ENCODE data around the gene PDLIM5. TPM values are rescaled to one million over a fixed set of nuclear protein-coding genes. Genes with fewer than 3 reads are reported as not detected.

The PDLIM5 gene
- total RNA-seq, 1 experiment from 2014 or later, result 58.0 TPM

GRCh38 chr4:94701631-94702300 is 250.0 kb downstream of the PDLIM5 start:
- Histone ChIP-seq H3K4me2 (ENCODE audit: insufficient read depth, insufficient read length, low read length) (no peak overlapping the region), H3K4me1 (ENCODE audit: insufficient read depth, low read length) (no peaks in the 10 kb centered on the region), H3K18ac (ENCODE audit: insufficient read length, low read depth, low read length) (no peak overlapping the region), H3K14ac (ENCODE audit: insufficient read depth, low read length) (no peak overlapping the region), H2AFZ (ENCODE audit: low read length) (no peak overlapping the region), H3K79me2 (ENCODE audit: insufficient read depth, low read length) (no peaks in the 10 kb centered on the region), H4K20me1 (ENCODE audit: control insufficient read depth, insufficient read depth, insufficient read length) (no peaks in the 10 kb centered on the region), H2BK12ac (ENCODE audit: insufficient read length, low read depth, low read length) (no peak overlapping the region), H3K23me2 (ENCODE audit: insufficient read length, low read depth, low read length, poor library complexity, severe bottlenecking) (no peaks in the 10 kb centered on the region), H3K23ac (ENCODE audit: insufficient read length, low read depth, low read length) (no peak overlapping the region), H4K91ac (ENCODE audit: insufficient read length, low read depth, low read length) (no peak overlapping the region), H3K9ac (ENCODE audit: extremely low read depth, insufficient read length, low read length) (no peak overlapping the region), H2BK5ac (ENCODE audit: insufficient read length, low read length) (no peak overlapping the region), H3K79me1 (ENCODE audit: insufficient read depth, low read depth, low read length, poor library complexity, severe bottlenecking) (no peaks in the 10 kb centered on the region), H3K27me3 (ENCODE audit: insufficient read depth, low read length) (no peaks in the 10 kb centered on the region), H4K8ac (replicated peaks; ENCODE audit: insufficient read length, low read depth, low read length) (no peak overlapping the region), H3K9me3 (ENCODE audit: control insufficient read depth, low read depth, low read length) (no peaks in the 10 kb centered on the region), H4K5ac (ENCODE audit: insufficient read length, low read depth, low read length) (no peak overlapping the region), H3T11ph (ENCODE audit: low read length) (no peak overlapping the region), H2BK120ac (ENCODE audit: low read depth, low read length, poor library complexity, severe bottlenecking) (no peak overlapping the region), H2BK15ac (ENCODE audit: low read depth, low read length) (no peak overlapping the region), H3K56ac (ENCODE audit: insufficient read length, low read depth, low read length) (no peak overlapping the region), H3K4ac (ENCODE audit: low read depth, low read length) (no peak overlapping the region), H2AK5ac (ENCODE audit: insufficient read length, low read length) (no peak overlapping the region), H2BK20ac (ENCODE audit: low read depth, low read length, poor library complexity, severe bottlenecking) (no peak overlapping the region), H3K27ac (ENCODE audit: insufficient read length, low read depth, low read length) (no peak overlapping the region)
- no peak for DNase-seq
- Mint-ChIP-seq H3K9me3 (no peaks in the 10 kb centered on the region), H3K4me1 (no peaks in the 10 kb centered on the region), H3K4me3 (no peak overlapping the region), H3K36me3 (ENCODE audit: insufficient read depth in 1 of 3, low read depth in 3 of 3) (no peaks in the 10 kb centered on the region), H3K27me3 (ENCODE audit: low read depth) (no peaks in the 10 kb centered on the region), H3K27ac (peak overlapping the region in 1 of 3 experiments; percentile 40; a peak in 1 of 7 replicates)
- WGBS (ENCODE audit: extremely low coverage, insufficient read length, low lambda C conversion rate), result no CpG with 5 or more reads among the region's 8 CpGs
- no peak for TF ChIP-seq CTCF (conservative IDR thresholded peaks at IDR 0.05)

All from H9 (cell line).